SIG-M5 (cell line): ENCODE measurements around the gene SIDT1.

ENCODE experiments used
- DNase-seq: peaks from one replicate; lab custom pipeline; 2025; lab: John Stamatoyannopoulos, UW

SIDT1 gene

DNA sequence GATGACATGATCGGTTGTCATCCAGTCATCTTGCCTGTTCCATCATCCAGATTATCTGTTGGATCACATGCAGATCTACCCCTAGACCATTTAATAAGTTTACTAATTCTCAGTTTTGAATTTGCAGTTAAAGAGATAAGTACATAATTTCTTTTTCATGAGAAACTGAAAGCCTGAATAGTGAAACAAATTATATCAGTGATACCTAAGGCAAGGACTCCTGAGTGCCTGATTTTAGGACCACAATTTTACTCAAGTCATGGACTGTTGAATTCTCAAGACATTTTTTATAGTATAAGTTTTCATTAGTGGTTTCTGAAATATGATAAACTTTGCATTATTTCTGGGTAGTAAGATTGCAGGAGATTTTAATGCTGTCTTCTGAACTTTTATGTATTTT, 13.2 kb downstream of the SIDT1 start:
- DNase-seq, result no peak

DNA sequence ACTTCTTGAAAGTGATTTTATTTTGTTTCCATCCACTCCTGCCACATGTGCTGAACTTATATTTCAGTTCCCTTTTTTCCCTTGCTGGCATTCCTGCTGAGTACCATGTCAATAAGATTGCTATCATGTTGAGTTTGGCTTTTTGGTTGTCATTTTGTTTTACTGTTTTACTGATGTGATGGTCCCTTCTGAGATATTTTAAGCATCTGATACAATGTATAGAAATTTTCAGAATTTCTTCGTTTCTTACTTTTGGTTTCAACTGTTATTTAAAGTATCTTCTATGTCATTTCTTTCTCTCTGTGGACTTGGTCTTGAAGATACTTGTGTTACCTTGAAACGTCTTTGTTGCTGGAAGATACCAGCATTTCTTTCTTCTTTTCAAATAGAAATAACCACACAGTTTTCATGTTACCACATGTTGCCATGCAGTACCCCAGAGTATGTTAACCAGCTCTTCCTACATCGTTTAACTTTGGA, 14.1 kb downstream of the SIDT1 start:
- no peak for DNase-seq

DNA sequence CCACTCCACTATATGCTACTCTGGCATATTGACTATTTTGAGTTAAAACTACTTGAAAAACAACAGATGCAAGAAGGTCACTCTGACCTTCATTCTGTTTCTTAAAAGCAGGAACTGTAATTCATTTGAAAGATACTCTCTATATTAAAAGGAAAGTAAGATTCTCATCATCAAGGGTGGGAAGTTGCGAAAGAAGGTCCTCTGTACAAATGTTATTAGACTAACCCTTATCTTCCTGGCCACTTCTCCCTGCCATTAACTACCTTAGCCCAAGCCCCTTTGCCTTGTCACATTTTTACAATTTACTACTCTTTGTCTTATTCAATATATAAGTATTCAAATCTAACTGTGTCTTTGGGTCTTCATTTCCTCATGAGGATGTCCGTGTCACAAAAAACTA, 16.1 kb downstream of the SIDT1 start:
- no peak for DNase-seq

DNA sequence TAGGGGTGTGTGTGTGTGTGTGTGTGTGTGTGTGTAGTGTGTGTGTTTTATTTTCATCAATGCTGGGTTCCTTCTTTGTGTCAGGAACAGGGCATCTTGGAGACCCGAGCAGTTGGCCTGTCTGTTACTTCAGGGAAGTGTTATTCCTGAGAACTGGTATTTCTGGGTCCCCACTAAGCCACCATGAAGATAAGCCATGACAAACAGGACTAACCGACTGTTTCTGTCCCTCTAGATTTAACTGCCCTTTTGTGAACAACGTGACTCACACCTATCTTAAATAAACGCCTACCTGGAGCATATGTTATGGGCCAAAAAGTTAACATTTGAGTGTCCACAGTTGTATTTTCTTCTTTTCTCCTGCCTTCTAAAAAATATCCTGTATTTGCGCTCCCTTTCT, 19.5 kb downstream of the SIDT1 start:
- DNase-seq, result no peak

DNA sequence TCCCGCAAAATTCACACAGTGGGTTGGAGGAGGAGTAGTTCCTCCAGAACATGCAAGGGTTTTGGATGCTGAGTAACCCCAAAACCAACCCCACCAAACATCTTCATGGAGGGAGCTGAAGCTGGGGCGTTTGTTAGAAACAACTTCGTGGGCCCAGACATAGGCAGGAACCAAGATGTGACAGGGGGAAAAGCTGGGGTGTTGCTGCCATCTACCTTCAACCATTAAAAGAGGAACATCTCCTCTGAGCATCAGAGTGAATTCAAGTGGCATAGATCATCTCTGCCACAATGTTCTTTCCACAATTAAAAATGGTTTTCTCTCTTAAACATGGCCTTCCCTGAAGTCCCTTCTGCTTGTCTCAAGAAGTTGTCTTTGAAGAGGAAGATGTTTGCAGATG, 20.5 kb downstream of the SIDT1 start:
- no peak for DNase-seq

DNA sequence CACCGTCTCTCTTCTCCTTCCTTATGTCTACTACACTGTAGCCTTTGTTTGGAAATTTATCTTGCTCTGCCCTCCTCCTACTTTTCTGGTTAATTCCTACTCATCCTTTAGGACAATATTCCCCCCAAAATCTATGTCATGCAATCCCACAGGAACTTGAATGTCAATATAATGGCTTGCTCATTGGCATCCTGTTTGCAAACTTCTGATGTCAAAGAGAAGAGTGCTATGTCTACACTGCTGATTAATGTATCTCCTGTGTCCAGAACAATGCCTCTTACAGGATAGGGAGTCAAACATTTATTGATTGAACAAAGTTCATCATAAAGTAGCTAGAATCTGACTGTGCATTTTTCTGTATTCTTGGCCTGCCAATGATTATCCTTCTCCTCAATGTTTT, 22.8 kb downstream of the SIDT1 start:
- DNase-seq, result no peak

DNA sequence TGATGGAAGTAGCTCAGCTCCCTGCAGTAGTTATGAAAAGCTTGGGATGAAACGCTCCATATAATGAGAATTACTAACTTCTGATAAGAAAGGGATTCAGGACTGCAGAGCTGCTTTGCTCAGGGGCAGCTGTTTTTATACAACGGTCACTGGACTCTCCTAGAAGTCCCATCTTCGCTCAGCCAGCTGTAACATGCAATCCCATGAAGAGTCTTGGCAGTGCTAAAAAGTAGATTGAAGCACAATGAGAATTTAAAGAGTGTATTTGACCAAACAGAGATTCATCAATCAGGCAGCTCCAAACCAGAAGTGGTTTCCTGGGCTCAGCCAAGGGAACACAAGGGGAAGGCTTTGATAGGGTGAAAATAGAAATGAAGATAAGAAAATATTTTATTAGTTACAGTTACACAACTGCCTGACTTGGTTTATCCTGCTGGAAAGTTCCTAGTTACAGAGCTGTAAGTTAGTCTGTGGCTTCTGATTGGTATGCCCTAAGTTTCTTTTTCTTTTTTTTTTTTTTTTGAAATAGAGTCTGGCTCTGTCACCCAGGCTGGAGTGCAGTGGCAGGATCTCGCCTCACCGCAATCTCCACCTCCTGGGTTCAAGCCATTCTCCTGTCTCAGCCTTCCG, 24.1 kb downstream of the SIDT1 start:
- DNase-seq, result no peak

DNA sequence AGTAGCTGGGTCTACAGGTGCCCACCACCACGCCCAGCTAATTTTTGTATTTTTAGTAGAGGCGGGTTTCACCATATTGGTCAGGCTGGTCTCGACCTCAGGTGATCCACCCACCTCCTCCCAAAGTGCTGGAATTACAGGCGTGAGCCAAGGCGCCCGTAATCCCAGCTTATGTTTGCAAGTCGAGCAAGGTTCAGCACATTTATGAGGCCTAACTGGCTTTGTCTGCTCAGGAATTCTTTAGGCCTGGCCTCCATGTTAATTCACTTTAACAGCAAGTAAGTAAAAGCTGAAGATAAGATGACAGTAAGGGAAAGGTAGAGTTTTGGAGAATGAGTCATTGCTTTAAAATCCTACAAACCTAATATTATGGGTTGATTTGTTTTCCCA, 24.6 kb downstream of the SIDT1 start:
- no peak for DNase-seq

DNA sequence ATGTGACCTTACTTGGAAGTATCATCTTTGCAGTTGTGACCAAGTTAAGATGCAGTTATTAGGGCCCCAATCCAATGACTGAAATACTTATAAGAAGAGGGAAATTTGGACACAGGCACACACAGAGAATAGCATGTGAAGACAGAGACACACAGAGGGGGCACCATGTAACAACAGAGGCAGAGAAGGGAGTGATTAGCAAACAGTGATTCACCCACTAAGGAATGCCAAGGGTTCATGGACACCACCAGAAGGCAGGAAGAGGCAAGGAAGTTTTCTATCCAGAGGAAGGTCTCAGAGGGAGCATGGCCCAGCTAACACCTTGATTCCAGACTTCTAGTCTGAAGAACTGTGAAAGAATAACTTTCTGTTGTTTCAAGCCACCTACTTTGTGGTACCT, 25.0 kb downstream of the SIDT1 start:
- DNase-seq, result no peak

DNA sequence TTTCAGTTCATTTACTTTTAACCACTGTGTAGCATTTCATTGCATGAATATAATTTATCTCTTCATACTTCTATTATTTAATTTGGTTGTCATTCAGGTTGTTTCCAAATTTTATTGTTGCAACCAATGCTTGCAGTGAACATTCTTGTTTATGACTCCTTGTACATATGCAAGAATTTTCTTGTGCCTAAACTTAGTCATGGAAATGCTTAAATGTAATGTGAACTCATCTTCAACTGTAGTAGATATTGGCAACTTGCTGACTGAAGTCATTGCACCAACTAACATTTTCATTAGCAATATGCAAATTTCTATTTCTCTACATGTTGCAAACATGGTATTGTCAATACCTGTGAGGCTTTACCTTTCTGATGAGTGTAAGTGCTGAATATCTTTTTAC, 26.7 kb downstream of the SIDT1 start:
- DNase-seq, result no peak

DNA sequence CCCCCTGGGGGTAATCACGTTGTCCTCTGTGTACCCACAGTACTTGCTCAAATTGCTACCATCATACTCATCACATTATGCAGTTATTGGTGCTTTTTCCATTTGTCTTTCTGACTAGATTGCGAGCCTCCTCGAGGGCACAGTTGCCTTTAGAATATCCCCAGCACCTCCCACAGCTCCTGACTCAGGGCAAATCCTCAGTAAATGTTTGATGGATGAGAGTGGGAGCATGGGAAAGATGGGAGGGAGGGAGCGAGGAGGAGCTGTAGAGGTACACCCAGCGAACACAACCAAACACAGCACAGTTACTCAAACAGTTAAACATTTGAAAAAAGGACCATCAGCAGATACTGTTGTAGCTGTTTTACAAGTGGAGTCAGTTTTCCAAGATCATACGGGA, 27.9 kb downstream of the SIDT1 start:
- DNase-seq, result no peak

DNA sequence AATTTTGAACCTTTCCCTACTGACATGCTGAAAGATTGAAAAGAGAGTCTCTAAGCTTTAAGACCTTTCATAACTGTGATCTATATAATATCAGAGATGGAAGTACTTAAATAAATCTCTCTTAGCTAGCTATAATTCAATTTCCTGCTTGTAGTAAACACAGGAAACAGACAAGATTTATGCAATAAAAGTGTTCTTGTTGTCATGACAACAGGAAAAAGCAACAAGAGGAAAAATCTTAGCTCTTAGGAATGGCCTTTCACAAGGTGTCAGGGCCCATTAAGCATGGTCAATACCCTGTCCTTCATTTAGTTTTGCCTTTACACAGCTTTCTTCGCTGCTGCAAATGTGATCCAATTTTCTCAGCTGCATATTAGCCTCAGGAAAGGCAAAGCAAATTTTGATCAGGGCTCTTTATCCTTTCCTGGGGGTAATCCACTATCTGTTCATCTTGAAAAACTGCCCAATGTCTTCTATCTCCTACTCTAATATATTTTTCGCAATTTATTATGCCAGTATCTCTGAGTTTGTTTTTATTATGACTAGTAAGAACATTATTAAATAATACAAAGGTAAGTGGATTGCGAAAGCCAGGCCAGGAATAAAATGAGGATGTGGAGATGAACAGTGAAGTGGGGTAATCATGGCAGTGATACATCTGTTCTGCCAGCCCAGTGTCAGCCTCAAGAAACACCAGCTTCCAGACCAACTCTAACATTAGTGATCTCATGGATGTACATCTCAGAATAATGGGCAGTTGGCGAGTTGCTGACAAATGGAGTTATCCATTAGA, 28.7 kb downstream of the SIDT1 start:
- no peak for DNase-seq

DNA sequence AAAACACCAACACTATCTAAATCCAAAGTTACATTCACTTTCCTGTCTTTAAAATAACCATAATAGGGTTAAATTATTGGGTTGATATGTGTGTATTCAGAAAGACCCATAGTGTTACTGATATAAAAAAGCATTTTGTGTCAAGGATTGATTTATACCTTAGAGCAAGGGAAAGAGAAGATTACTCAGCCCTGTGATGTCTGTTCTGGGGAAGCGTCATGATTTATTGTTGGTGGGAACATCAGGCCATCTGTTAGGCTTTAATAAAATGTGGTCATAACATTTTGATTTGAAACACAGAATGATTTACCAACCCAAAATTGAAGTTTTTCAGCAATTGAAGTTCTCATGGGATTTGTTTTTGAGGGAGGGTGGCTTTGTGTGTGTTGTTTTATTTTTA, 33.2 kb downstream of the SIDT1 start:
- no peak for DNase-seq

DNA sequence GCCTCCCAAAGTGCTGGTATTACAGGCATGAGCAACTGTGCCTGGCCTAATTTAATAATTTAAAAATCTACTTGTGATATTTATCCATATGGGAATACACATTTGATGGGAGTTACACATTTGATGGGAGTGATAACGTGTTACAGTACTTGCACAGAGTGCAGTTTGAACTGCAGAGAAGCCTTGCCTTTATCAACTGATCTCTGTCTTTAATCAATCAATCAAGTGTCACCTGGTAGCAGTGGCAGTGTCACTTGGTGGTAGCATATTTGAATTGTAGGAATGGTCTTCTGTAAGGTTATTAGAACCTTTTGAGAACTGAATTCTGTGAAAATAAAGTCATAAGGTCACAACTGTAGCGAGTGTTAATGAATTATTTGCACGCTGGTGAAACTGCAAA, 37.8 kb downstream of the SIDT1 start:
- no peak for DNase-seq

DNA sequence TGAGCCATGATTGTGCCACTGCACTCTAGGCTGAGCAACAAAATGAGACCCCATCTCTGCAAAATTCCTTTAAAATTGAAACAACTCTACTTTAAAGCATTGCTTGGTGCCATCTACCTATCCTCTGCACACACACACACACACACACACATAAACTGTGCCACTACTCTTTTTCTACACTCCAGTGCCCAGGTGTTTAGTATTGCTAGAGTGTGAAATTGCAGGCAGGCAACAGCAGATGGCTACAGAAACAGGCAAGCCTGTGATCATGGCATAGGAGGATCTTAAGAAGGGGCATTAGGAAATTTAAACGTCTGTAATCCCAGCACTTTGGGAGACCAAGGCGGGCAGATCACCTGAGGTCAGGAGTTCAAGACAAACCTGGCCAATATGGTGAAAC, 39.0 kb downstream of the SIDT1 start:
- DNase-seq, result no peak

DNA sequence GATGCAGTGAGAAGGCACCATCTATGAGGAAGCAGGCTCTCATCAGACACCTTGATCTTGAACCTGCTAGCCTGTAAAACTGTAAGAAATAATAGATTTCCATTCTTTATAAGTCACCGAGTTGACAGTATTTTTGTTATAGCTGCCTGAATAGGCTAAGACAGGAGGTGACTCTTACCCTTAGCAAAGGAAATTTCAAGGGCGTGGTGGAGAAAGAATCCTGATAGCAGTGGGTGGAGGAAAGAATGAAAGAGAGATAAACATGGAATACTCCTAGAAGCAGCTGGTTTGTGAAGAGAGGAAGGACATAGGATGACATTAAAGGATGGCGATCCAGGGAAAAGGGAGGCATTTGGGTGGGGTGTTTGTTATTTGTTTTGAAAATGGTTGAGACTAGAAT, 41.4 kb downstream of the SIDT1 start:
- DNase-seq, result no peak

DNA sequence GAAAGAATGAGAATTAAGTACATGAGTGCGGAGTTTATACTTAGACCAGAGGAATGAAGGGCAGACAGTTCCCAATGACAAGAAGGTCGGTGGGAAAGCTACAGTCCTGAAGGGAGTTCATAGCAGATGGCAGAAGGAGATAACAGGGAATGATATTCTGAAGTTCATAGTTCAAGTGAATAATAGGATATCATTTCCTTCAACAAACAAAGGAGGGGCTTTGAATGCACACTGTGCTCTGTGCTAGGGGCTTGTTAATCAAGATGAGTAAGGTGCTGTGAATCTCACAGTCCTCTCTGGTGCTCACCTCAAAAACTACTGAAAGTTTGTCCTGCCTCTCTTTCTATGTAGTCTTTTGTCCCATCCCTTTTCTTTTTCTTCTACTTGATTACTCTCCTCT, 41.9 kb downstream of the SIDT1 start:
- no peak for DNase-seq

DNA sequence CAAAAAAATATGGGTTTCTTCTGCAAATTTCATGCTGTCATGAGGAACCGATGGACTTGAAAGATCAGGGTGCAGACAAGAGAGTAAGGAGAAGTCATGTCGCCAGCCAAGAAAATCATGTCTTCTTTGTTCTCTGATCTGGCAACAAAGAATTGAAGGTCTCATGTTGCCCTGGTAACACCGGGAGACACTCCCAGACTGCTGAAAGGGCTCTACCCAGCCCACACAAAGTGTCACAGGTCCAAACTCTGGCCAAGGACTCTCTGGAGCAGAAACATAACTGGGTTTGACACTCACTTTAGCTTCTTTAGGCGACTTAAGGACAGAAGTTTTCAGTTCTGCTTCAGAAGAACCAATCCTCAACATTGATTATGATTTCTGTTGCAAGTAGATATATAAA, 42.9 kb downstream of the SIDT1 start:
- no peak for DNase-seq

DNA sequence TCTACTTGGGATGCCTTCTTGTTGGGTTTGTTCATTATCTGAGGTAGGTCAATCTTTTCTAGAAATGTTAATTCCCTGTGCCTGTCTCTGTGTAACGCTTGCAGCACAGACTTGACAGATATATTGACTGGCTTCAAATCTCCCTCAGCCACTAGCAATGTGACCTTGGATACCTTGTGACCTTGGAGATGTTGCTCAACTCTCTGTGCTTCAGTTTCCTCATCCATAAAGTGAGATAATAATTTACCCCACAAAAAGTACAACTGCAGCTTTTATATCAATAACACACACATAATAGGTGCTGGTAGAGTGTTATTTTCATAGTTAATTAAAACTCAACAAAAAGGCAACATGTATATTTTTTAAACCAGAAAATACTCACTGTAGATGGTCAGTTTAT, 52.9 kb downstream of the SIDT1 start:
- no peak for DNase-seq

DNA sequence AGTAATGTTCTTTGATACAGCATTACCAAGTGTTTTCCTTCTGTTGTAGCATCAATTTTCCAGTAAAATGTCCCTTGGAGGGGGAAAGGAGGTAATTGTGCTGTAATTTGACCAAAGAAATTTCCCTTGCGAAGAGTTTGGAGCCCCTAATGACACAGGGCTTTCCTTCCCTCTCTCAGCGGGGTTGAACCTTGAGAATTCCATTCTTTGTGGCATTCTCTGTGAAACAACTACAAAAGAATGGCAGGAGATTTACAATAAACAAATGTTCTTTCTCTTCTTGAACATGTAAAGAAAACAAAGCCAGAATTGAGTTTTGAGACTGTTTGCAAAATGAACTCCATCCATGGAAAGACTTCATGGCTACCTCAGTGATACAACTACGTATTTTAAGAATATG, 53.4 kb downstream of the SIDT1 start:
- no peak for DNase-seq

DNA sequence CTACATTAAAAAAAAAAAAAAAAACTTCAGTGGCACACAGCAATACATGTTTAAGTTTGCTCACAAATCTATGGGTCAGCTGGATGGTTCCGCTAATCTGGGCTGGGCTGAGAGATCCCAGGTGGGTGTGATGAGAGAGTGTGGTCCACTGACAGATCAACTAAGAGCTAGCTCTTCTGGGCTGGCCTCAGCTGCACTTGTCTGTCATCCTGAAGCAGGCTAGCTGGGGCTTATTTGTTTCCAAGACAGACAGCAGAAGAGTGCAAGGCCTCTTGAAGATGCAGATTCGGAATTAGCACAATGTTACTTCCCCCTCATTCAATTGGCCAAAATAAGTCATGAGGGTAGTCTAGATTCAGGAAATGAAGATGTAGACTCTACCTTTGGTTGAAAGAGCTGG, 56.5 kb downstream of the SIDT1 start:
- no peak for DNase-seq

DNA sequence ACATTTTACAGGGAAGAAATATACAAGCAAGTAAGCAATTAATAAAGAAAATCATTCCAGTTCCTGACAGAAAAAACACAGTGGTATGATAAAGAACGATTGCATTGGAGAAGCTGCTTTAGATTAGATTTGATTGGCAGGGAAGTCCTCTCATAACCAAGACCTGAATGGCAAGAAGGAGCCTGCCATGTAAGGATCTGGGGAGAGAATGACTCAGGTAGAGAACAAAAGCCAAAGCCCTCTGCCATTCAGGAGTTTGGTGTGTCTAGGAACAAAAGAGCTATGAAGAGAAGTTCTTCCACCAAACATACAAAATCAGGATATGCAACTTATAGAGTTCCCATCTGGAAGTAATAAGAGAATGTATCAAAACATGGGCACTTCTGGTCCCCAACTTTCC, 57.6 kb downstream of the SIDT1 start:
- DNase-seq, result no peak

DNA sequence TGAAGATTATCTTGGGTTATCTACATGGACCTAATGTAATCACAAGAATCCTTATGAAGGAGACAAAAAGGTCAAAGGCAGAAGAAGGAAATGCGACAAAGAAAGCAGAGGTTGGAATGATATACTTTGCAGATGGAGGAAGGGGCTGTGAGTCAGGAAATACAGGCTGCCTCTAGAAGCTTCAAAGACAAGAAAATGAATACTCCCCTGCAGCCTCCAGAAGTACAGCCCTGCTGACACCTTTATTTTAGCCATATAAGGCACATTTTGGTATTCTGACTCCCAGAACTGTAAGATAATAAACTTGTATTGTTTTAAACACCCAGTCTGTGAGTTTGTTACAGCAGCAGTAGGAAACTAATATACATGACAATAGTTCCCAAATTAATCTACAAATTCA, 58.6 kb downstream of the SIDT1 start:
- DNase-seq, result no peak

DNA sequence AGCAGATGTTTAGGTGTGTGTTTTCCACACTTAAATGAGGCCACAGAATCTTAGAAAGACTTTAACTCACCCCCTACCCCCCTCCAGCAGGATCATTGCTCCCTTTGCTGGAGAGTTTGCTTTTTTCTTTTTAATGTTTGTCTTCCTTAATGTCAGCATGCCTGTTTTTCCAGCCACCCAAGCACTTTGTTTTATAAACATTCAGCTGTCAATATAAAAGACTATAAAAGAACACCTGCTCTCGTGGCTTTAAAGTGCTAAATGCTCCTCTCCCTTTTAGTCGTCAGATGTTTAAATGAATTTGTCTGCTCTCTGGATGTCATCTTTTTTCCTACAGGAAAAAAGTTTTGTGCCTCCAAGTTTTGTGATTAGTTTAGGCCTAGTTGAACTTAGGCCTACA, 61.7 kb downstream of the SIDT1 start:
- DNase-seq, result no peak
